Stimulated activated naive CD4-positive, alpha-beta T cell treated with Interleukin-2 at 50 U/mL for 16 hours (primary cell): ENCODE results near the gene FNIP2.
A peak's percentile ranks its signal among the peaks of the same experiment; 100 is the strongest.
"Not testable (repeated sequence)": the region's sequence is repeated elsewhere in the genome, so short reads cannot be mapped to it uniquely, and the experiment has no call there.

ENCODE experiments used
- DNase-seq: peaks from one replicate; lab custom pipeline; 2025; lab: John Stamatoyannopoulos, UW

Gene FNIP2

GRCh38 chr4:158768555-158769174 lies at the start of gene FNIP2:
TSS of gene FNIP2 (plus strand) at chr4:158769026. CDS start at chr4:158769213, 187 bp downstream.
- DNase-seq = peak; percentile 58

GRCh38 chr4:158721680-158722079 lies 47.1 kb upstream of the FNIP2 start:
- DNase-seq = no peak

- DNase-seq = no peak
These were observed 46.4 kb upstream of the FNIP2 start for GRCh38 chr4:158722291-158722916.

- DNase-seq = peak; percentile 75
These were observed 45.7 kb upstream of the FNIP2 start, which contains the start of gene PPID for GRCh38 chr4:158722917-158723793. TSS of gene PPID (minus strand) at chr4:158723396. CDS start at chr4:158723288, 108 bp downstream.

GRCh38 chr4:158724637-158725036 lies 44.2 kb upstream of the FNIP2 start:
- DNase-seq = no peak

GRCh38 chr4:158726633-158727032 lies 42.2 kb upstream of the FNIP2 start:
- DNase-seq = no peak

- DNase-seq = no peak
These were observed 40.6 kb upstream of the FNIP2 start for GRCh38 chr4:158728236-158728635.

GRCh38 chr4:158729716-158730559 lies 38.9 kb upstream of the FNIP2 start:
- DNase-seq = no peak

- no peak for DNase-seq
These were observed 30.0 kb upstream of the FNIP2 start for GRCh38 chr4:158738866-158739265.

GRCh38 chr4:158739600-158739999 lies 29.2 kb upstream of the FNIP2 start:
- DNase-seq = no peak

- no peak for DNase-seq
These were observed 27.4 kb upstream of the FNIP2 start for GRCh38 chr4:158741326-158742021.

- not testable (repeated sequence) for DNase-seq
These were observed 22.3 kb upstream of the FNIP2 start for GRCh38 chr4:158746537-158746936.

- DNase-seq = no peak
These were observed 18.4 kb upstream of the FNIP2 start for GRCh38 chr4:158750379-158750778.

- DNase-seq = no peak
These were observed 14.2 kb upstream of the FNIP2 start for GRCh38 chr4:158754385-158755180.

- not testable (repeated sequence) for DNase-seq
These were observed 13.0 kb upstream of the FNIP2 start for GRCh38 chr4:158755819-158756218.

- no peak for DNase-seq
These were observed 12.2 kb upstream of the FNIP2 start for GRCh38 chr4:158756588-158756987.

GRCh38 chr4:158758142-158758541 lies 10.7 kb upstream of the FNIP2 start:
- no peak for DNase-seq

- DNase-seq = no peak
These were observed 10.1 kb upstream of the FNIP2 start for GRCh38 chr4:158758703-158759102.

- not testable (repeated sequence) for DNase-seq
These were observed 9.3 kb upstream of the FNIP2 start for GRCh38 chr4:158759539-158759938.

- DNase-seq = no peak
These were observed 8.0 kb upstream of the FNIP2 start for GRCh38 chr4:158760866-158761265.
